ENCODE measurements around the gene RAB11FIP5. TPM values are rescaled to one million over a fixed set of nuclear protein-coding genes. Genes with fewer than 3 reads are reported as not detected.

Gene RAB11FIP5
- total and polyA plus RNA-seq, 10 of the 15 experiments (the other 5 are each of a cell fraction or from before 2014, with no cell fraction given): 0.03 to 0.20 (median 0.06) TPM; not detected in 6

DNA sequence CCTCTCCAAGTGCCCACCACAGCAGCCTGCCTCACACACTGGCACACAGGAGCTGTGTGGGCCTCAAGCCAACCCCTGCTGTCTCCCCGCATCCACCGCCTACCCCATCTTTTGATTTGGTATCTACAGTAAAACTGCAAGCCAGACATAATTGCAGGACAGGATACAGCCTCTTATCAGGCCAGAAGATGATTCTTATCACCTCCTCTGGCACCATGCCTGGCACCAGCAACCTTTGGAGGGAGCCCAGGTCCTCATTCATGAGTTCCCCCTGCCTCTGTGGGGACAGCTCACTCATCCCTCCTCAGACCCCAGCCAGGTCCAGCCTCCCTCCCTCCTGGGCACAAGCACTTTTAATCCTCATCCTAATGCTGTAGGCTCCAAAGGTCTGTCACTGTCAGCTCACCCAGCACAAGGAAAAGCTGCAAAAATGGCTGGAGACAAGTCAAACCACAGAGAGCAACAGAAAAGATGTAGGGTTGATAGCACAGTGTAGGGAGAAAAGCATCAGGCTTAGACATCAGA lies 9.7 kb downstream of the RAB11FIP5 start:
- no peak for TF ChIP-seq CBFB (IDR thresholded peaks at IDR 0.05; ENCODE audit: low read depth)
- no peak for TF ChIP-seq STAT3 (IDR thresholded peaks at IDR 0.05; ENCODE audit: low read depth, low read length)
- no peak for TF ChIP-seq ZBED1 (IDR thresholded peaks at IDR 0.05; ENCODE audit: borderline replicate concordance)
- no peak for TF ChIP-seq KAT2A (conservative IDR thresholded peaks at IDR 0.05; ENCODE audit: control insufficient read depth, low read depth, low read length)
- TF ChIP-seq, protein P1, sequence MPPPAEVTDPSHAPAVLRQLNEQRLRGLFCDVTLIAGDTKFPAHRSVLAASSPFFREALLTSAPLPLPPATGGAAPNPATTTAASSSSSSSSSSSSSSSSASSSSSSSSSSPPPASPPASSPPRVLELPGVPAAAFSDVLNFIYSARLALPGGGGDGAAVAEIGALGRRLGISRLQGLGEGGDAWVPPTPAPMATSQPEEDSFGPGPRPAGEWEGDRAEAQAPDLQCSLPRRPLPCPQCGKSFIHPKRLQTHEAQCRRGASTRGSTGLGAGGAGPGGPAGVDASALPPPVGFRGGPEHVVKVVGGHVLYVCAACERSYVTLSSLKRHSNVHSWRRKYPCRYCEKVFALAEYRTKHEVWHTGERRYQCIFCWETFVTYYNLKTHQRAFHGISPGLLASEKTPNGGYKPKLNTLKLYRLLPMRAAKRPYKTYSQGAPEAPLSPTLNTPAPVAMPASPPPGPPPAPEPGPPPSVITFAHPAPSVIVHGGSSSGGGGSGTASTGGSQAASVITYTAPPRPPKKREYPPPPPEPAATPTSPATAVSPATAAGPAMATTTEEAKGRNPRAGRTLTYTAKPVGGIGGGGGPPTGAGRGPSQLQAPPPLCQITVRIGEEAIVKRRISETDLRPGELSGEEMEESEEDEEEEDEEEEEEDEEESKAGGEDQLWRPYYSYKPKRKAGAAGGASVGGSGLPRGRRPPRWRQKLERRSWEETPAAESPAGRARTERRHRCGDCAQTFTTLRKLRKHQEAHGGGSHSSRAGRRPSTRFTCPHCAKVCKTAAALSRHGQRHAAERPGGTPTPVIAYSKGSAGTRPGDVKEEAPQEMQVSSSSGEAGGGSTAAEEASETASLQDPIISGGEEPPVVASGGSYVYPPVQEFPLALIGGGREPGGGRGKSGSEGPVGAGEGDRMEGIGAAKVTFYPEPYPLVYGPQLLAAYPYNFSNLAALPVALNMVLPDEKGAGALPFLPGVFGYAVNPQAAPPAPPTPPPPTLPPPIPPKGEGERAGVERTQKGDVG (CRISPR knock-in tag; IDR thresholded peaks at IDR 0.05): no peak
- TF ChIP-seq, protein P2, sequence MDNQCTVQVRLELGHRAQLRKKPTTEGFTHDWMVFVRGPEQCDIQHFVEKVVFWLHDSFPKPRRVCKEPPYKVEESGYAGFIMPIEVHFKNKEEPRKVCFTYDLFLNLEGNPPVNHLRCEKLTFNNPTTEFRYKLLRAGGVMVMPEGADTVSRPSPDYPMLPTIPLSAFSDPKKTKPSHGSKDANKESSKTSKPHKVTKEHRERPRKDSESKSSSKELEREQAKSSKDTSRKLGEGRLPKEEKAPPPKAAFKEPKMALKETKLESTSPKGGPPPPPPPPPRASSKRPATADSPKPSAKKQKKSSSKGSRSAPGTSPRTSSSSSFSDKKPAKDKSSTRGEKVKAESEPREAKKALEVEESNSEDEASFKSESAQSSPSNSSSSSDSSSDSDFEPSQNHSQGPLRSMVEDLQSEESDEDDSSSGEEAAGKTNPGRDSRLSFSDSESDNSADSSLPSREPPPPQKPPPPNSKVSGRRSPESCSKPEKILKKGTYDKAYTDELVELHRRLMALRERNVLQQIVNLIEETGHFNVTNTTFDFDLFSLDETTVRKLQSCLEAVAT (IDR thresholded peaks at IDR 0.05): no peak
- no peak for TF ChIP-seq BACH1 (IDR thresholded peaks at IDR 0.05; ENCODE audit: borderline replicate concordance)
- H3K27me3 ChIP-seq (replicated peaks in 1 of 2; ENCODE audit: control insufficient read depth in 2 of 2, insufficient read depth in 2 of 2, low read length in 1 of 2): no peaks in the 10 kb centered on the region; a peak in 3 of 4 replicates
- no peak for ATAC-seq
- H2AFZ ChIP-seq (ENCODE audit: control insufficient read depth, low read depth, low read length): no peak overlapping the region
- ChIA-PET POLR2A (no interaction called here), RAD21 (ENCODE audit: unreplicated experiment) (no interaction called here), CTCF (no interaction called here), SMC1A (ENCODE audit: uncharacterized antibody, unreplicated experiment) (no interaction called here)
- H3K27ac ChIP-seq (ENCODE audit: control insufficient read depth, insufficient read depth): no peak overlapping the region
- H3K79me2 ChIP-seq (ENCODE audit: control insufficient read depth, insufficient read depth, low read length): no peaks in the 10 kb centered on the region
- no peak overlapping the region for H3K4me2 ChIP-seq (ENCODE audit: control insufficient read depth, insufficient read depth)
- H3K36me3 ChIP-seq (ENCODE audit: control insufficient read depth in 2 of 2, insufficient read depth in 2 of 2, low read length in 1 of 2): no peaks in the 10 kb centered on the region
- no peak for DNase-seq (ENCODE audit: low read depth, low spot score)
- no peaks in the 10 kb centered on the region for H4K20me1 ChIP-seq (ENCODE audit: control insufficient read depth, insufficient read depth)
- no peak for FAIRE-seq
- 54% methylated on average over 2 of the region's 2 CpGs for WGBS (ENCODE audit: insufficient coverage, insufficient replicate concordance, low lambda C conversion rate, missing lambda C conversion rate)
- intact Hi-C loops (cut with micrococcal nuclease; ENCODE audit: unreplicated experiment) (no loop called here), in situ Hi-C loops (cut with MboI) (no loop called here)
- H3K4me1 ChIP-seq (ENCODE audit: control insufficient read depth, insufficient read depth, low read length): no peaks in the 10 kb centered on the region
- no peaks in the 10 kb centered on the region for H3K9me3 ChIP-seq (replicated peaks; ENCODE audit: control insufficient read depth, insufficient read depth, low read length)
- no TSS peak for BruUV-seq (replicated peaks)
- no peak overlapping the region for H3K9ac ChIP-seq (ENCODE audit: control insufficient read depth, insufficient read depth, low read length)
- no peak overlapping the region for H3K4me3 ChIP-seq
